SW480 (cell line): ENCODE results near the gene ARMC5.
"Not testable (repeated sequence)": the region's sequence is repeated elsewhere in the genome, so short reads cannot be mapped to it uniquely, and the experiment has no call there.

ENCODE experiments used
- DNase-seq: peaks from one replicate; pipeline ENCODE4 v3.0.0-alpha.2; 2016; ENCODE audit warnings: low spot score

Gene ARMC5

GRCh38 chr16:31435341-31436220 is 23.7 kb upstream of the ARMC5 start:
- peak; percentile 80 for DNase-seq

- no peak for DNase-seq
Observed at GRCh38 chr16:31436221-31437045, 22.9 kb upstream of the ARMC5 start.

GRCh38 chr16:31438414-31438813 is 20.9 kb upstream of the ARMC5 start:
- no peak for DNase-seq

- not testable (repeated sequence) for DNase-seq
Observed at GRCh38 chr16:31439023-31439422, 20.3 kb upstream of the ARMC5 start.

- no peak for DNase-seq
Observed at GRCh38 chr16:31439519-31439918, 19.8 kb upstream of the ARMC5 start.

GRCh38 chr16:31440516-31441184 is 18.7 kb upstream of the ARMC5 start:
- peak; percentile 22 for DNase-seq

GRCh38 chr16:31441956-31442355 is 17.3 kb upstream of the ARMC5 start:
- DNase-seq, result no peak

GRCh38 chr16:31445931-31446330 is 13.4 kb upstream of the ARMC5 start:
- DNase-seq, result not testable (repeated sequence)

- DNase-seq, result no peak
Observed at GRCh38 chr16:31451201-31451600, 8.1 kb upstream of the ARMC5 start.

GRCh38 chr16:31451681-31452351 is 7.5 kb upstream of the ARMC5 start:
- peak; percentile 77 for DNase-seq

GRCh38 chr16:31452631-31453106 is 6.6 kb upstream of the ARMC5 start:
- DNase-seq, result no peak

- DNase-seq, result no peak
Observed at GRCh38 chr16:31453255-31454204, 5.8 kb upstream of the ARMC5 start.

GRCh38 chr16:31455601-31456314 is 3.5 kb upstream of the ARMC5 start:
- no peak for DNase-seq

- DNase-seq, result no peak
Observed at GRCh38 chr16:31456988-31457360, 2.3 kb upstream of the ARMC5 start.

- DNase-seq, result peak; percentile 51
Observed at GRCh38 chr16:31458073-31458843, 1.0 kb upstream of the ARMC5 start.

- peak; percentile 97 for DNase-seq
Observed at GRCh38 chr16:31459687-31460581, 633 bp downstream of the ARMC5 start.

- peak; percentile 24 for DNase-seq
Observed at GRCh38 chr16:31460582-31461002, 1.3 kb downstream of the ARMC5 start.
